Myocyte (in vitro differentiated cells): ENCODE data around the gene ZBTB4. TPM values are rescaled to one million over a fixed set of nuclear protein-coding genes. Genes with fewer than 3 reads are reported as not detected.
A peak's percentile ranks its signal among the peaks of the same experiment; 100 is the strongest.

ENCODE experiments used
- DNase-seq: peaks from one replicate; pipeline ENCODE4 v3.0.0-alpha.2; 2012; ENCODE audit warnings: low read depth
- polyA plus RNA-seq: library from polyadenylated mRNA; unstranded; fragments of >200 nt; gene quantifications from one replicate; pipeline ENCODE4 v1.2.1, GENCODE V29; 2012; ENCODE audit warnings: missing spikeins
- total RNA-seq: library from RNA; depleted of rRNA; stranded (reverse); fragments of >200 nt; gene quantifications from 2 replicates; pipeline ENCODE4 v1.2.3, GENCODE V29; 2014

Gene ZBTB4, protein sequence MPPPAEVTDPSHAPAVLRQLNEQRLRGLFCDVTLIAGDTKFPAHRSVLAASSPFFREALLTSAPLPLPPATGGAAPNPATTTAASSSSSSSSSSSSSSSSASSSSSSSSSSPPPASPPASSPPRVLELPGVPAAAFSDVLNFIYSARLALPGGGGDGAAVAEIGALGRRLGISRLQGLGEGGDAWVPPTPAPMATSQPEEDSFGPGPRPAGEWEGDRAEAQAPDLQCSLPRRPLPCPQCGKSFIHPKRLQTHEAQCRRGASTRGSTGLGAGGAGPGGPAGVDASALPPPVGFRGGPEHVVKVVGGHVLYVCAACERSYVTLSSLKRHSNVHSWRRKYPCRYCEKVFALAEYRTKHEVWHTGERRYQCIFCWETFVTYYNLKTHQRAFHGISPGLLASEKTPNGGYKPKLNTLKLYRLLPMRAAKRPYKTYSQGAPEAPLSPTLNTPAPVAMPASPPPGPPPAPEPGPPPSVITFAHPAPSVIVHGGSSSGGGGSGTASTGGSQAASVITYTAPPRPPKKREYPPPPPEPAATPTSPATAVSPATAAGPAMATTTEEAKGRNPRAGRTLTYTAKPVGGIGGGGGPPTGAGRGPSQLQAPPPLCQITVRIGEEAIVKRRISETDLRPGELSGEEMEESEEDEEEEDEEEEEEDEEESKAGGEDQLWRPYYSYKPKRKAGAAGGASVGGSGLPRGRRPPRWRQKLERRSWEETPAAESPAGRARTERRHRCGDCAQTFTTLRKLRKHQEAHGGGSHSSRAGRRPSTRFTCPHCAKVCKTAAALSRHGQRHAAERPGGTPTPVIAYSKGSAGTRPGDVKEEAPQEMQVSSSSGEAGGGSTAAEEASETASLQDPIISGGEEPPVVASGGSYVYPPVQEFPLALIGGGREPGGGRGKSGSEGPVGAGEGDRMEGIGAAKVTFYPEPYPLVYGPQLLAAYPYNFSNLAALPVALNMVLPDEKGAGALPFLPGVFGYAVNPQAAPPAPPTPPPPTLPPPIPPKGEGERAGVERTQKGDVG
- 32.8 and 38.0 TPM in 2 replicates for total RNA-seq
- polyA plus RNA-seq = 41.9 TPM

DNA sequence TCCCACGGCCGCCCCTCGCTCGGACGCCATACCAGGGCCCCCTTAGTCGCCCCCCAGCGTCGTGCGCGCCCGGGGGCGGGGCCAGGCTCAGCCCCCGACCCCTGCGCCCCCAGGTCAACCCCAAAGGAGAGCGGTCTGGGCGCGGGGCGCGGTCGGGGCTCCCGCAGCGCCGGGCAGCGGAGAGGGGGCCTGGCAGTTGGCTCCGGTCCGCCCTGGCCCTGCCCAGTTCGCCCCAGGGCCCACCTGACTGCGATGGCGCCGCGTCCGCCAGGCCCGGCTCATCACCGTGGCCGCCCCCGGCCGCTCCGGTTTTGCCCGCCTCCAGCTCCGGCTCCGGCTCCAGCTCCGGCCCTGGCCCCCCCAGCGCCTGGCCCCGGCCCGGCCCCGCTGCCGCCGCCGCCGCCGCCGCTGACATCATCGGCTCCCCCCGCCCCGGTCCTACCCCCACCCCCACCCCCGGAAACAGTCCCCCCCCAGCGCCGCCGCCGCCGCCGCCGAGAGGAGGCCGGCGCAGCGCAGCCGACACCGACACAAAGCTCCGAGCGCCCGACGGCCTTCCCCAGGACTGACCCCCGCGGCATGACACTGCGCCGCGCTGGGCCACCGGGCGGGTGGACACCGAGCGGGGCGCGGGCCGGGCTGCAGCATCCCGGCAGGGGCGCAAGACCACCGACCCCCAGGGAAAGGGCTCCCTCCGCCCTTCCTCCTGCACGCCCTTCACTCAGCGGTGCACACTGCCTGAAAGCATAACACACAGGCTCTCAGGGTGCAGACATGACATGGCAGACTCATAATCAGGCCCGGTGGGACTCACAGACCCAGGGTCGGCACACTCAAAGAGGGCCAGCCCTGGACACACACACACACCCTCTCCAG is at the start of gene ZBTB4:
Gene ZBTB4 (minus strand): TSS at position 419 of the 876 bp plus-strand sequence. CDS start 12,830 bp downstream, outside the sequence.
- DNase-seq = peak; percentile 59

DNA sequence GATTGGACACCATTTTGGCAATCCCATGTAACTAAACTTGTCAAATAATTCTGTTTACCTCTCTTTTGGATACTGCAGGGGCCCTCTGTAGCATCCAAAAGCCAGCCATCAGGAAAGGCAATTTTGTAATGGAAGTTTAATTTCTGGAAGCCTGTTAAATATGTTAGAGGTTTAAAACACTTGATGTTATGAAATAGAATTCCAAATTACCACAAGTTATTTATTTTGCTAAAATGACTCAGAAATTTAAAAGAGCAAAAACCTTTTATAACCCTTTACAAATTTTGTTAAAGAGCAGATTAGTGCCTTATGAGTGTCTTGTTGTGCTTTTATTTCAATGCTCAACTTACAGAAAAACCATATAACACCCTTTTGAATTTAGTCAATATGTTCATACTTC is 49.4 kb upstream of the ZBTB4 start:
- DNase-seq = no peak

DNA sequence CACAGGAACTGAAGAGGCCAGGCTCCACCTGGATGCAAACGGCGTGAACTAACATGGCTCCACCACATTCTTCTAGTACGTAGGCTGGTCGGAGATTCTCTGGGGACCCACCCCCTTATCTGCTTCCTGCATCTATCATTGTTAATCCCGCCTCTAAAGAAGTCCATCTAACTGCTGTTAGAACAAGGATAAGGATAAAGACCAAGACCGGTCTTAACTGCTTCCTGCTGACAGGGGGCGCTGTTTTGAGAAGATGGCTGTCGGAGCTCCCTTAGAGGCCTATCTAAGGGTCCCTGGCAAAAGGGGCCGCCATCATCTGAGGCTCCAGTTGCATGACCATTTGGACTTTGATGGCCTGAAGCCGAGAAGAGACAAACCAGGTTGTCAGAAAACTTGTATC is 43.6 kb upstream of the ZBTB4 start:
- DNase-seq = no peak

DNA sequence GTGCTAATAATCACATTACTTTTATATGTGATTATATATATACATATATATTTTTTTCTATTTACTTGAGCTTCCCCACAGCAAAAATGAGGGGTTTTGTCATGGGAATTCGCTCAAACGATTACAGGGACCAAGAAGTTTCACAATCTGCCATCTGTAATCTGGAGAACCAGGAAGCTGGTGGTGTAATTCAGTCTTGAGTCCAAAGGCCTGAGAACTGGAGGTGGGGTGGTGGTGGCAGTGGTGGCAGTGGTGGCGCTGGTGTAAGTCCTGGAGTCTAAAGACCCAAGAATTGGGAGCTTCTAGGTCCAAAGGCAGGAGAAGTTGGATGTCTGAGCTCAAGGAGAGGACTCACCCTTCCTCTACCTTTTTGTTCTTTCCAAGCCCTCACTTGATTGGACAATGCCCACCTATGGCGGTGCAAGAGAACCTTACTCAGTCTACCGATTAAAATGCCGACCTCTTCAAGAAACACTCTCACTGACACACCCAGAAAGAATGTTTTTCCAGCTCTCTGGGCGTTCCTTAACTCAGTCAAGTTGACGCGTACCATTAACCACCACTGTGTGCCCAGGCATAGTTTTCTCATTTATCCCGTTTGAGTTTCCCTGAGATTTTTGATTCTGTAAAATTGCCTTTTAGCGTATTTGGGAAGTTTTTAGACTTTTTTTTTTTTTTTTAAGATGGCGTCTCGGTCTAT is 36.6 kb upstream of the ZBTB4 start:
- no peak for DNase-seq

DNA sequence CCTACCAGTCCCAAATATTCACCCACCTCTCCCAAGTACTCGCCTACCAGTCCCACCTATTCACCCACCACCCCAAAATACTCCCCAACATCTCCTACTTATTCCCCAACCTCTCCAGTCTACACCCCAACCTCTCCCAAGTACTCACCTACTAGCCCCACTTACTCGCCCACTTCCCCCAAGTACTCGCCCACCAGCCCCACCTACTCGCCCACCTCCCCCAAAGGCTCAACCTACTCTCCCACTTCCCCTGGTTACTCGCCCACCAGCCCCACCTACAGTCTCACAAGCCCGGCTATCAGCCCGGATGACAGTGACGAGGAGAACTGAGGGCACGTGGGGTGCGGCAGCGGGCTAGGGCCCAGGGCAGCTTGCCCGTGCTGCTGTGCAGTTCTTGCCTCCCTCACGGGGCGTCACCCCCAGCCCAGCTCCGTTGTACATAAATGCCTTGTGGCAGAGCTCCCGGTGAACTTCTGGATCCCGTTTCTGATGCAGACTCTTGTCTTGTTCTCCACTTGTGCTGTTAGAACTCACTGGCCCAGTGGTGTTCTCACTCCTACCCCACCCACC is 34.5 kb upstream of the ZBTB4 start:
- DNase-seq = no peak

DNA sequence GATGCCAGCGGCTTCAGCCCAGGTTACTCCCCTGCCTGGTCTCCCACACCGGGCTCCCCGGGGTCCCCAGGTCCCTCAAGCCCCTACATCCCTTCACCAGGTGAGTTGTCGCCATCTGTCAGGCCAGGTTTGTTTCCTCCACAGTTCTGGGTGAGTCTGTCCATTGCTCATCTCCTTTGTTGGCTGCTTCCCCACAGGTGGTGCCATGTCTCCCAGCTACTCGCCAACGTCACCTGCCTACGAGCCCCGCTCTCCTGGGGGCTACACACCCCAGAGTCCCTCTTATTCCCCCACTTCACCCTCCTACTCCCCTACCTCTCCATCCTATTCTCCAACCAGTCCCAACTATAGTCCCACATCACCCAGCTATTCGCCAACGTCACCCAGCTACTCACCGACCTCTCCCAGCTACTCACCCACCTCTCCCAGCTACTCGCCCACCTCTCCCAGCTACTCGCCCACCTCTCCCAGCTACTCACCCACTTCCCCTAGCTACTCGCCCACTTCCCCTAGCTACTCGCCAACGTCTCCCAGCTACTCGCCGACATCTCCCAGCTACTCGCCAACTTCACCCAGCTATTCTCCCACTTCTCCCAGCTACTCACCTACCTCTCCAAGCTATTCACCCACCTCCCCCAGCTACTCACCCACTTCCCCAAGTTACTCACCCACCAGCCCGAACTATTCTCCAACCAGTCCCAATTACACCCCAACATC is 33.6 kb upstream of the ZBTB4 start:
- no peak for DNase-seq

DNA sequence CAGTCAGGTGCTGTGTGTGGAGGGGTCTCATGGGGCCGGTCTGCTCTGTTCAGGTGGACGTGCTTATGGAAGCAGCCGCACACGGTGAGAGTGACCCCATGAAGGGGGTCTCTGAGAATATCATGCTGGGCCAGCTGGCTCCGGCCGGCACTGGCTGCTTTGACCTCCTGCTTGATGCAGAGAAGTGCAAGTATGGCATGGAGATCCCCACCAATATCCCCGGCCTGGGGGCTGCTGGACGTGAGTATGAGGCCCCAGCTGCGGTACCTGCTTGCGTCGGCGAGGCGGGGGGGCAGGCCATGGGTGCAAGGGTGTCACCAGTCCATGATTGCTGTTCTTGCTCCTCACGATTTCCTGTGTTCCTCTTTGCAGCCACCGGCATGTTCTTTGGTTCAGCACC is 32.7 kb upstream of the ZBTB4 start:
- DNase-seq = no peak

DNA sequence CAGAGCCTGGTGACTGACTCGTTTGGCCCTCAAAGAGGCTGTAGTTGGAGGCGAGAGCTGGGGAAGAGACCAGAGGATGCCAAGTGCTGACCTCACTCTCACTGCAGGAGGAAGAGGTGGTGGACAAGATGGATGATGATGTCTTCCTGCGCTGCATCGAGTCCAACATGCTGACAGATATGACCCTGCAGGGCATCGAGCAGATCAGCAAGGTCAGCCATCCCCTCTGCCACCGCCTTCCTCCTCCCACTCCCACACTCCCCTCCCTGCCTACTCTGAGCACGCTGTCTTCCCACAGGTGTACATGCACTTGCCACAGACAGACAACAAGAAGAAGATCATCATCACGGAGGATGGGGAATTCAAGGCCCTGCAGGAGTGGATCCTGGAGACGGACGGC is 31.7 kb upstream of the ZBTB4 start:
- DNase-seq = no peak

DNA sequence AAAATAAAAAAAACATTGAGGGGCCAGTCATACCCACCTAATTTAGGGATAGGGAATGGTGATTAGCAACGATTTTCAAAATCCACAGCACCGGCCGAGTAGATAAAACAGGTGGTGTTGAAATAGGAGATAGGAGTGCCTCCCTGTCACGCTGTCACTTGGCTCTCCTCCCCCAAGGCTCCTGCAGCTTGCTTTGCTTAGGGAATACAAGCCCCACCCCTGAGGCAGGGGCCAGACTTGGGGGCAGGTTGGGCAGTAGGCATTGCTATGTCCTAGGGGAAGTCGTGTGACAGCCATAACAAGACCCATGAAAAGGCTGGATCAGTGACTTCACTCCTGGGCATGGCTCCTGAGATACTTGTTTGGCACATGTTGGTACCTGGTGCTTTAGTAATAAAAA is 30.5 kb upstream of the ZBTB4 start:
- peak; percentile 16 for DNase-seq

DNA sequence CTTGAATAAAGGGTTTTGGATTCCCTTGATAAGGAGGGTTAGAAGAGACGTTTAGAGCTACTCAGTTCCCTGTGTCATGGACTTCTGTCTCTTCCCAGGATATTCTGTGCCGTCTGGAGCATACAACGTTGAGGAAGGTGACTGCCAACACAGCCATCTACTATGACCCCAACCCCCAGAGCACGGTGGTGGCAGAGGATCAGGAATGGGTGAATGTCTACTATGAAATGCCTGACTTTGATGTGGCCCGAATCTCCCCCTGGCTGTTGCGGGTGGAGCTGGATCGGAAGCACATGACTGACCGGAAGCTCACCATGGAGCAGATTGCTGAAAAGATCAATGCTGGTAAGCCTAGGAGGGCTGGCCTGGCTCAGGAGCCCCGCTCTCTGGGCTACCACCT is 29.4 kb upstream of the ZBTB4 start:
- no peak for DNase-seq

DNA sequence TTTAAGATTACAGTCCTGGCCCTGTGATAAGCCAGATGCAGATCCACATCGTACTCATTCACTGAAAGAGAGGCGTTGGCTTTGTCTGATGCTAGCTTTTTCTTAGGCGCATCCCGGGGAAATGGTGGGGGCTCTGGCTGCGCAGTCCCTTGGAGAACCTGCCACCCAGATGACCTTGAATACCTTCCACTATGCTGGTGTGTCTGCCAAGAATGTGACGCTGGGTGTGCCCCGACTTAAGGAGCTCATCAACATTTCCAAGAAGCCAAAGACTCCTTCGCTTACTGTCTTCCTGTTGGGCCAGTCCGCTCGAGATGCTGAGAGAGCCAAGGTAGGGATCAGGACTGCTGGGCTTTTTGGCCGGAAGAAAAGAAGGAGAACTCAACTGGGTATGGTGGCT is 28.7 kb upstream of the ZBTB4 start:
- DNase-seq = no peak

DNA sequence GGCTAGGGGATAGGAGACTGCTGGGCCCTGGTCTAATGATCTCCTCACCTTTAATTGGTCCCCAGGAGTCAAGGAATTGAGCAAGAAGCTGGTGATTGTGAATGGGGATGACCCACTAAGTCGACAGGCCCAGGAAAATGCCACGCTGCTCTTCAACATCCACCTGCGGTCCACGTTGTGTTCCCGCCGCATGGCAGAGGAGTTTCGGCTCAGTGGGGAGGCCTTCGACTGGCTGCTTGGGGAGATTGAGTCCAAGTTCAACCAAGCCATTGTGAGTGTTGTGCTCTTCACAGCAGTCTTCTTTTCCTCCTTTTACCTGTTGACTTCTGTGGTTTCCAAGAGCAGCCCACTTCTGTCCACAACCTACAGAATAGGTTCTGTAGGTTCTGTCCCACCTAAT is 24.1 kb upstream of the ZBTB4 start:
- no peak for DNase-seq

DNA sequence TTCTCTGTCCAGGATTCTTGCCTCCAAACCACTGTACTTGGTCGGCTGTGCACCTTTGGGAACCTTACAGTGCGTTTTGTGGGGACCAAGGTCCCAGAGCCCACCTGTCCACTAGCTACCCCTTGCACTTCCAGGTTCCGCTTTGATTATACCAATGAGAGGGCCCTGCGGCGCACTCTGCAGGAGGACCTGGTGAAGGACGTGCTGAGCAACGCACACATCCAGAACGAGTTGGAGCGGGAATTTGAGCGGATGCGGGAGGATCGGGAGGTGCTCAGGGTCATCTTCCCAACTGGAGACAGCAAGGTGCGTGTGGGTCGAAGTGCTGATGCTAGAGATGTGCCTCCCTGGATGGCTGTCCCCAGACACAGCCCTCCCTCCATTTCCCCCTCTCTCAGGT is 23.6 kb upstream of the ZBTB4 start:
- no peak for DNase-seq

DNA sequence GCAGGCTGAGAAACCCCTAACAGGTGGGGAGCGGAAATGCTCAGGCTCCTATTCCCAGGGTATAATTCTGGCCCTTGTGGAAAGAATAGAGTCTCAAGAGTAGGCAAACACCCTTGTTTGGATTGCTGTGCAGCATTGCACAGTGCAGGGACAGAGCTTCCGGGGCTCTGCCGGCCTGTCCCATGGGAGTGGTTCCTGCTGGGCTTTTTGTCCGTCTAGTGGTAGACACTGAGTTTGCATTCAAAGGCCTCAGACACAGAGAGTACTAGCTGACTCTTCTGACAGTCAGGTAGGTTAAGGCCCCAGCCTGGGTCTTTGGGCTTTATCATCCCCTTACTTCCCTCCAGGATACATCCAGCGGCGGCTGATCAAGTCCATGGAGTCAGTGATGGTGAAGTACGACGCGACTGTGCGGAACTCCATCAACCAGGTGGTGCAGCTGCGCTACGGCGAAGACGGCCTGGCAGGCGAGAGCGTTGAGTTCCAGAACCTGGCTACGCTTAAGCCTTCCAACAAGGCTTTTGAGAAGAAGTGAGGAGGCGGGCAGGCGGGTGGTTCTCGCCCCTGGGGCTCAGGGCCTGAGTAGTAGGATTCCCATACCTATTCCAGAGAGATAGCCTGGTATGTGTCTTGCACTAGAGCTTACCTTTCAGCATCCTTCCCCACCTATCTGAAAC is 22.9 kb upstream of the ZBTB4 start:
- no peak for DNase-seq

DNA sequence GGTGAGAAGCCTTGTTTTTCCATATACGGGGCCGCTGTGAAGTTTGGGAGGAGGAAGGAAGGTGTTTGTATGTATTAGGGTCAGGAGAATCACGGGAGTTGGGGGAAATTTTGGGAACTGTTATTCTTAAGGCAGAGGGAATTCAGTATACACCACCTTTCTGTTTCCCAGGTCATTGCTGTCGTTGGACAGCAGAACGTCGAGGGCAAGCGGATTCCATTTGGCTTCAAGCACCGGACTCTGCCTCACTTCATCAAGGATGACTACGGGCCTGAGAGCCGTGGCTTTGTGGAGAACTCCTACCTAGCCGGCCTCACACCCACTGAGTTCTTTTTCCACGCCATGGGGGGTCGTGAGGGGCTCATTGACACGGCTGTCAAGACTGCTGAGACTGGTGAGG is 22.3 kb upstream of the ZBTB4 start:
- DNase-seq = no peak

DNA sequence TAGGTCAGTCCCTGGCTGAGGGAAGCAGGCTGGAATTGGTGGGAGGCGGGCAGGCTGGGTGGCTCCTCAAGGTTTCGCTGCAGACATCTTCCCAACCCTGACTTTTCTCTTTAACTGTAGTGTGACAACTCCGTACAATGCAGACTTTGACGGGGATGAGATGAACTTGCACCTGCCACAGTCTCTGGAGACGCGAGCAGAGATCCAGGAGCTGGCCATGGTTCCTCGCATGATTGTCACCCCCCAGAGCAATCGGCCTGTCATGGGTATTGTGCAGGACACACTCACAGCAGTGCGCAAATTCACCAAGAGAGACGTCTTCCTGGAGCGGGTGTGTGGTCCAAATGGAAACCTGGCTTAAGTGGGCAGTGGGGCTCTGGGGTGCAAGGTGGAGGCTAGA is 19.7 kb upstream of the ZBTB4 start:
- DNase-seq = no peak

DNA sequence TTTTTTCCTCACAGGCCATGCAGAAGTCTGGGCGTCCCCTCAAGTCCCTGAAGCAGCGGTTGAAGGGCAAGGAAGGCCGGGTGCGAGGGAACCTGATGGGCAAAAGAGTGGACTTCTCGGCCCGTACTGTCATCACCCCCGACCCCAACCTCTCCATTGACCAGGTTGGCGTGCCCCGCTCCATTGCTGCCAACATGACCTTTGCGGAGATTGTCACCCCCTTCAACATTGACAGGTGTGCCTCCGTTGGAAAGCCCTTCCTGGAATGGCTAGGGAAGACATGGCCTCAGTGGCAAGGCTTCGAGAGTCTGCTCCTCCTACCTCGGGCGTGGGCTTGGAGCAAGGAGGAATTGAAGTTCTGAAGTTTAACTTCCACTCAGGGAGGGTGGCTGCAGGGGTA is 18.2 kb upstream of the ZBTB4 start:
- no peak for DNase-seq

DNA sequence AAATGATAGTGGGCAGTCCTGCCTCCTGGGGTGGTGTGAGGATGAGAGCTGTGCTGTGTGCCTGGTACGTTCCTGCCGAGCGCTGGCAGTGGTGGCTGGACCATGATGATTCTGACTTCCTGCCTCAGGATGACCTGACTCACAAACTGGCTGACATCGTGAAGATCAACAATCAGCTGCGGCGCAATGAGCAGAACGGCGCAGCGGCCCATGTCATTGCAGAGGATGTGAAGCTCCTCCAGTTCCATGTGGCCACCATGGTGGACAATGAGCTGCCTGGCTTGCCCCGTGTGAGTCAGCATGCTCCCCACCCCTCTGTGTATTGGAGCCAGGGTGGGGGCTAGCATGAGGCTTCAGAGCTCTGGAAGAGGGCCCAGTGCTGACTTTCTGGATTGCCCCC is 17.8 kb upstream of the ZBTB4 start:
- DNase-seq = no peak
